ENCODE measurements around the gene ADPRHL1.
A peak's percentile ranks its signal among the peaks of the same experiment; 100 is the strongest.
"Not testable (repeated sequence)": the region's sequence is repeated elsewhere in the genome, so short reads cannot be mapped to it uniquely, and the experiment has no call there.

The ADPRHL1 gene

DNA sequence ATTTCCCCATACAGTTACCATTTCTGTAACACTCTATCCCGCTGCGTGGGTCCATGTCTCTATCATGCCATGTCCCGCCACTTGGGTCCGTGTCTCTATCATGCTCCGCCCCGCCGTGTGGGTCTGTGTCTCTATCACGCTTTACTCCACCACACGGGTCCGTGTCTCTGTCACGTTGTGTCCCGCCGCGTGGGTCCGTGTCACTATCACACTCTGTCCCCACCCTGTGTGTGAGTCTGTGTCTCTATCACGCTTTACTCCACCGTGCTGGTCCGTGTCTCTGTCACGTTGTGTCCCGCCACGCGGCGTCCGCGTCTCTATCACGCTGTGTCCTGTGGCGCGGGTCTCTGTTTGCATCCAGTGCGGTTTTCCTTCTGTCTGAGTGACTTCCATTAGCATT lies 11.6 kb downstream of the ADPRHL1 start:
- TF ChIP-seq, protein P1, sequence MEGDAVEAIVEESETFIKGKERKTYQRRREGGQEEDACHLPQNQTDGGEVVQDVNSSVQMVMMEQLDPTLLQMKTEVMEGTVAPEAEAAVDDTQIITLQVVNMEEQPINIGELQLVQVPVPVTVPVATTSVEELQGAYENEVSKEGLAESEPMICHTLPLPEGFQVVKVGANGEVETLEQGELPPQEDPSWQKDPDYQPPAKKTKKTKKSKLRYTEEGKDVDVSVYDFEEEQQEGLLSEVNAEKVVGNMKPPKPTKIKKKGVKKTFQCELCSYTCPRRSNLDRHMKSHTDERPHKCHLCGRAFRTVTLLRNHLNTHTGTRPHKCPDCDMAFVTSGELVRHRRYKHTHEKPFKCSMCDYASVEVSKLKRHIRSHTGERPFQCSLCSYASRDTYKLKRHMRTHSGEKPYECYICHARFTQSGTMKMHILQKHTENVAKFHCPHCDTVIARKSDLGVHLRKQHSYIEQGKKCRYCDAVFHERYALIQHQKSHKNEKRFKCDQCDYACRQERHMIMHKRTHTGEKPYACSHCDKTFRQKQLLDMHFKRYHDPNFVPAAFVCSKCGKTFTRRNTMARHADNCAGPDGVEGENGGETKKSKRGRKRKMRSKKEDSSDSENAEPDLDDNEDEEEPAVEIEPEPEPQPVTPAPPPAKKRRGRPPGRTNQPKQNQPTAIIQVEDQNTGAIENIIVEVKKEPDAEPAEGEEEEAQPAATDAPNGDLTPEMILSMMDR (IDR thresholded peaks at IDR 0.05; ENCODE audit: low read length) = no peak
- no peak for TF ChIP-seq EZH2 (IDR thresholded peaks at IDR 0.05; ENCODE audit: borderline replicate concordance, low read length)
- peaks cover 18% of the 10 kb centered on the region for H3K9me3 ChIP-seq (ENCODE audit: low read length)
- no peaks in the 10 kb centered on the region for H3K79me2 ChIP-seq (ENCODE audit: insufficient read depth, low read length)
- H3K4me2 ChIP-seq (ENCODE audit: low read length) = no peak overlapping the region
- no peak overlapping the region for H3K27ac ChIP-seq (ENCODE audit: low read depth, low read length, poor library complexity, severe bottlenecking)
- H3K9ac ChIP-seq (ENCODE audit: low read length) = no peak overlapping the region
- no peaks in the 10 kb centered on the region for H4K20me1 ChIP-seq (ENCODE audit: insufficient read depth, low read length)
- H3F3A ChIP-seq (ENCODE audit: insufficient read depth, low read length) = no peaks in the 10 kb centered on the region; the same call in 1 of the 2 replicates
- H3K4me1 ChIP-seq (ENCODE audit: insufficient read depth, low read length, severe bottlenecking) = peaks cover 24% of the 10 kb centered on the region
- peaks cover 13% of the 10 kb centered on the region for H3K36me3 ChIP-seq (ENCODE audit: insufficient read depth, low read length)
- no peaks in the 10 kb centered on the region for H3K27me3 ChIP-seq (ENCODE audit: insufficient read depth, low read length)
- no peaks in the 10 kb centered on the region for H3K9me2 ChIP-seq (ENCODE audit: low read depth, low read length)
- H3K4me3 ChIP-seq (ENCODE audit: low read depth, low read length, poor library complexity, severe bottlenecking) = no peak overlapping the region
- H2AFZ ChIP-seq (ENCODE audit: low read length) = no peak overlapping the region

DNA sequence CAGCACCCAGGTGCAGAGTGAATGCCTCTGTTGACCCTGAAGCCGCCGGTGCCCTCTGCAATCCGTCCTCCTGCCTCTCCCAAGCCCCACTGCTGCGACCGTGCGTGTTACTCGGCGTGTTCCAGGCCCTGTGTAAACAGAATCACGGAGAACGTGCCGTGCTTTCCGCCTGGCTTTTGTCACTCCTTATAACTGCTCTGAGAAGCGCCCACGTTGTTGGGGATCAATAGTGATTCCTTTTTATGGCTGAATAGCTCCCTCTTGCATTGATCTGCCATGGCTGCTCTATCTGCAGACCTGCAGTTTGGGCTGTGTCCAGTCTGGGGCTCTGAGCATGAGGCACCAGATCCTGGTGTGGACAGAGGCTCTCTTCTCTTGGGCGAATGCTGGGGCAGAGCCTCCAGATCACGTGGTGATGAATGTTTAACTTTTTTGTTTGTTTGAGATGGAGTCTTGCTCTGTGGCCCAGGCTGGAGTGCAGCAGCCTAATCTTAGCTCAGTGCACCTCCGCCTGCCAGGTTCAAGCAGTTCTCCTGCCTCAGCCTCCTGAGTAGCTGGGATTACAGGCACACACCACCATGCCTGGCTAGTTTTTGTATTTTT lies 15.8 kb downstream of the ADPRHL1 start:
- H3K9ac ChIP-seq (ENCODE audit: low read length) = no peak overlapping the region
- peaks cover 10% of the 10 kb centered on the region for H3K9me3 ChIP-seq (ENCODE audit: low read length)
- H2AFZ ChIP-seq (ENCODE audit: low read length) = no peak overlapping the region
- TF ChIP-seq, protein P1 (IDR thresholded peaks at IDR 0.05; ENCODE audit: low read length) = no peak
- no peak for TF ChIP-seq EZH2 (IDR thresholded peaks at IDR 0.05; ENCODE audit: borderline replicate concordance, low read length)
- H3K36me3 ChIP-seq (ENCODE audit: insufficient read depth, low read length) = peaks cover 5% of the 10 kb centered on the region
- no peak overlapping the region for H3K4me3 ChIP-seq (ENCODE audit: low read depth, low read length, poor library complexity, severe bottlenecking)
- H4K20me1 ChIP-seq (ENCODE audit: insufficient read depth, low read length) = no peaks in the 10 kb centered on the region
- no peaks in the 10 kb centered on the region for H3K9me2 ChIP-seq (ENCODE audit: low read depth, low read length)
- peaks cover 15% of the 10 kb centered on the region for H3K4me1 ChIP-seq (ENCODE audit: insufficient read depth, low read length, severe bottlenecking)
- H3F3A ChIP-seq (ENCODE audit: insufficient read depth, low read length) = peaks cover 4% of the 10 kb centered on the region
- H3K79me2 ChIP-seq (ENCODE audit: insufficient read depth, low read length) = no peaks in the 10 kb centered on the region
- H3K27me3 ChIP-seq (ENCODE audit: insufficient read depth, low read length) = no peaks in the 10 kb centered on the region
- no peak overlapping the region for H3K4me2 ChIP-seq (ENCODE audit: low read length)
- peak overlapping the region; percentile 54 for H3K27ac ChIP-seq (ENCODE audit: low read depth, low read length, poor library complexity, severe bottlenecking)

DNA sequence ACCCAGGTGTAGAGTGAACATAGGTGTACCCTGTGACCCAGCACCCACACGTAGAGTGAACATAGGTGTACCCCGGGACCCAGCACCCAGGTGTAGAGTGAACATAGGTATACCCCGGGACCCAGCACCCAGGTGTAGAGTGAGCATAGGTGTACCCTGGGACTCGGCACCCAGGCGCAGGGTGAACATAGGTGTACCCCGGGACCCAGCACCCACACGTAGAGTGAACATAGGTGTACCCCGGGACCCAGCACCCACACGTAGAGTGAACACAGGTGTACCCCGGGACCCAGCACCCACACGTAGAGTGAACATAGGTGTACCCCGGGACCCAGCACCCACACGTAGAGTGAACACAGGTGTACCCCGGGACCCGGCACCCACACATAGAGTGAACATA lies 16.4 kb downstream of the ADPRHL1 start:
- peaks cover 22% of the 10 kb centered on the region for H3K4me1 ChIP-seq (ENCODE audit: insufficient read depth, low read length, severe bottlenecking)
- not testable (repeated sequence) for H3K4me3 ChIP-seq (ENCODE audit: low read depth, low read length, poor library complexity, severe bottlenecking); H3K36me3 ChIP-seq (ENCODE audit: insufficient read depth, low read length); H3K27me3 ChIP-seq (ENCODE audit: insufficient read depth, low read length); H3K9ac ChIP-seq (ENCODE audit: low read length); H3K79me2 ChIP-seq (ENCODE audit: insufficient read depth, low read length); H2AFZ ChIP-seq (ENCODE audit: low read length); H3F3A ChIP-seq (ENCODE audit: insufficient read depth, low read length); H4K20me1 ChIP-seq (ENCODE audit: insufficient read depth, low read length); H3K4me2 ChIP-seq (ENCODE audit: low read length); H3K9me2 ChIP-seq (ENCODE audit: low read depth, low read length); H3K9me3 ChIP-seq (ENCODE audit: low read length); H3K27ac ChIP-seq (ENCODE audit: low read depth, low read length, poor library complexity, severe bottlenecking)

DNA sequence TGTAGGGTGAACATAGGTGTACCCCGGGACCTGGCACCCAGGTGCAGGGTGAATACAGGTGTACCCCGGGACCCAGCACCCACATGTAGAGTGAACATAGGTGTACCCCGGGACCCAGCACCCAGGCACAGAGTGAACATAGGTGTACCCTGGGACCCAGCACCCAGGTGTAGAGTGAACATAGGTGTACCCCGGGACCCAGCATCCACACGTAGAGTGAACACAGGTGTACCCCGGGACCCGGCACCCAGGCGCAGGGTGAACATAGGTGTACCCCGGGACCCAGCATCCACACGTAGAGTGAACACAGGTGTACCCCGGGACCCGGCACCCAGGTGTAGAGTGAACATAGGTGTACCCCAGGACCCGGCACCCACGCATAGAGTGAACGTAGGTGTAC lies 17.4 kb downstream of the ADPRHL1 start:
- not testable (repeated sequence) for H3K27me3 ChIP-seq (ENCODE audit: insufficient read depth, low read length); H2AFZ ChIP-seq (ENCODE audit: low read length); H3K79me2 ChIP-seq (ENCODE audit: insufficient read depth, low read length); H3K9ac ChIP-seq (ENCODE audit: low read length); H3F3A ChIP-seq (ENCODE audit: insufficient read depth, low read length); H4K20me1 ChIP-seq (ENCODE audit: insufficient read depth, low read length); H3K9me3 ChIP-seq (ENCODE audit: low read length); H3K4me2 ChIP-seq (ENCODE audit: low read length); H3K9me2 ChIP-seq (ENCODE audit: low read depth, low read length); H3K36me3 ChIP-seq (ENCODE audit: insufficient read depth, low read length); H3K4me3 ChIP-seq (ENCODE audit: low read depth, low read length, poor library complexity, severe bottlenecking); H3K27ac ChIP-seq (ENCODE audit: low read depth, low read length, poor library complexity, severe bottlenecking)
- H3K4me1 ChIP-seq (ENCODE audit: insufficient read depth, low read length, severe bottlenecking) = peaks cover 28% of the 10 kb centered on the region
